Measurements from ENCODE around the gene KCNJ8. TPM values are rescaled to one million over a fixed set of nuclear protein-coding genes. Genes with fewer than 3 reads are reported as not detected.

The KCNJ8 gene
- total RNA-seq, 1 experiment from 2014 or later, result 0.22 TPM

DNA sequence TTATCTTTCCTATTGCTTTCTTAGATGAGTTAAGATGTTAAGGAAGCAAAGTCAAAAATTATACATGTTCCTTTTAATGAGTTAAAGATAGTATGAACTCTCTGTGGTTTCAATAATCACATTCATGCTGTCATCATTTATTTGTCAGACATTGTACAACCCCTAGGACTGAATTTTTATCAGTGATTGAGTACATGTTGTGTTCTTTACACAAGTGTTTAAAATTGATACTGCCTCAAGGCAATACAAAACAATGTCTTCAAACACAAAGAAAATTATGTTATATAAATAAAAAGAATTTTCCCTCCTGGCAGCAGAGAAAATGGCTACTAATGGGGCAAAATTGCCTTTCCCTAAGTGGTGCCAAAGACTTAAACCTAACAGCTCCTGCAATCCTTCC, 34.6 kb upstream of the KCNJ8 start:
- H3K18ac ChIP-seq (ENCODE audit: insufficient read length, low read depth, low read length), result no peak overlapping the region
- Mint-ChIP-seq H3K27ac (no peak overlapping the region), H3K4me3 (no peak overlapping the region), H3K27me3 (ENCODE audit: low read depth) (no peaks in the 10 kb centered on the region), H3K36me3 (ENCODE audit: insufficient read depth in 1 of 3, low read depth in 3 of 3) (no peaks in the 10 kb centered on the region), H3K9me3 (no peaks in the 10 kb centered on the region; a peak in 1 of 5 replicates), H3K4me1 (no peaks in the 10 kb centered on the region)
- no peak overlapping the region for H3K27ac ChIP-seq (ENCODE audit: insufficient read length, low read depth, low read length)
- no peak overlapping the region for H2BK120ac ChIP-seq (ENCODE audit: low read depth, low read length, poor library complexity, severe bottlenecking)
- no peak overlapping the region for H2BK15ac ChIP-seq (ENCODE audit: low read depth, low read length)
- DNase-seq, result no peak
- no peak overlapping the region for H3K4me2 ChIP-seq (ENCODE audit: insufficient read depth, insufficient read length, low read length)
- H4K8ac ChIP-seq (replicated peaks; ENCODE audit: insufficient read length, low read depth, low read length), result no peak overlapping the region
- no peak overlapping the region for H2BK20ac ChIP-seq (ENCODE audit: low read depth, low read length, poor library complexity, severe bottlenecking)
- H3K79me1 ChIP-seq (ENCODE audit: insufficient read depth, low read depth, low read length, poor library complexity, severe bottlenecking), result no peaks in the 10 kb centered on the region
- H3K56ac ChIP-seq (ENCODE audit: insufficient read length, low read depth, low read length), result no peak overlapping the region
- H4K5ac ChIP-seq (ENCODE audit: insufficient read length, low read depth, low read length), result no peak overlapping the region
- no peak overlapping the region for H3K14ac ChIP-seq (ENCODE audit: insufficient read depth, low read length)
- H3K23ac ChIP-seq (ENCODE audit: insufficient read length, low read depth, low read length), result no peak overlapping the region
- no peaks in the 10 kb centered on the region for H3K79me2 ChIP-seq (ENCODE audit: insufficient read depth, low read length)
- H3T11ph ChIP-seq (ENCODE audit: low read length), result no peak overlapping the region
- no peaks in the 10 kb centered on the region for H3K23me2 ChIP-seq (ENCODE audit: insufficient read length, low read depth, low read length, poor library complexity, severe bottlenecking)
- H2BK5ac ChIP-seq (ENCODE audit: insufficient read length, low read length), result no peak overlapping the region
- no peaks in the 10 kb centered on the region for H3K27me3 ChIP-seq (ENCODE audit: insufficient read depth, low read length)
- H3K9me3 ChIP-seq (ENCODE audit: control insufficient read depth, low read depth, low read length), result no peaks in the 10 kb centered on the region
- H2AFZ ChIP-seq (ENCODE audit: low read length), result no peak overlapping the region
- H4K91ac ChIP-seq (ENCODE audit: insufficient read length, low read depth, low read length), result no peak overlapping the region
- H2AK5ac ChIP-seq (ENCODE audit: insufficient read length, low read length), result no peak overlapping the region
- no peak overlapping the region for H3K9ac ChIP-seq (ENCODE audit: extremely low read depth, insufficient read length, low read length)
- no peaks in the 10 kb centered on the region for H3K4me1 ChIP-seq (ENCODE audit: insufficient read depth, low read length)
- no peaks in the 10 kb centered on the region for H4K20me1 ChIP-seq (ENCODE audit: control insufficient read depth, insufficient read depth, insufficient read length)
- H3K4ac ChIP-seq (ENCODE audit: low read depth, low read length), result no peak overlapping the region
- TF ChIP-seq, protein P1, sequence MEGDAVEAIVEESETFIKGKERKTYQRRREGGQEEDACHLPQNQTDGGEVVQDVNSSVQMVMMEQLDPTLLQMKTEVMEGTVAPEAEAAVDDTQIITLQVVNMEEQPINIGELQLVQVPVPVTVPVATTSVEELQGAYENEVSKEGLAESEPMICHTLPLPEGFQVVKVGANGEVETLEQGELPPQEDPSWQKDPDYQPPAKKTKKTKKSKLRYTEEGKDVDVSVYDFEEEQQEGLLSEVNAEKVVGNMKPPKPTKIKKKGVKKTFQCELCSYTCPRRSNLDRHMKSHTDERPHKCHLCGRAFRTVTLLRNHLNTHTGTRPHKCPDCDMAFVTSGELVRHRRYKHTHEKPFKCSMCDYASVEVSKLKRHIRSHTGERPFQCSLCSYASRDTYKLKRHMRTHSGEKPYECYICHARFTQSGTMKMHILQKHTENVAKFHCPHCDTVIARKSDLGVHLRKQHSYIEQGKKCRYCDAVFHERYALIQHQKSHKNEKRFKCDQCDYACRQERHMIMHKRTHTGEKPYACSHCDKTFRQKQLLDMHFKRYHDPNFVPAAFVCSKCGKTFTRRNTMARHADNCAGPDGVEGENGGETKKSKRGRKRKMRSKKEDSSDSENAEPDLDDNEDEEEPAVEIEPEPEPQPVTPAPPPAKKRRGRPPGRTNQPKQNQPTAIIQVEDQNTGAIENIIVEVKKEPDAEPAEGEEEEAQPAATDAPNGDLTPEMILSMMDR (conservative IDR thresholded peaks at IDR 0.05), result no peak
- no peak overlapping the region for H2BK12ac ChIP-seq (ENCODE audit: insufficient read length, low read depth, low read length)
